Skeletal muscle tissue (tissue), 4 donors: ENCODE data around the gene ANKRD28. TPM values are rescaled to one million over a fixed set of nuclear protein-coding genes. Genes with fewer than 3 reads are reported as not detected.
"Not testable (repeated sequence)": the region's sequence is repeated elsewhere in the genome, so short reads cannot be mapped to it uniquely, and the experiment has no call there.

Experiments used
- H3K27ac ChIP-seq: one replicate; pipeline ENCODE4 v1.7.0; 2013; ENCODE audit warnings: mild to moderate bottlenecking, low read depth, low read length, inconsistent platforms
- H3K27me3 ChIP-seq, 3 donors: one replicate each; pipeline ENCODE4 v1.7.0; 2013; ENCODE audit warnings: low read length in 3 of 3; ENCODE audit not compliant: control insufficient read depth in 3 of 3, insufficient read depth in 3 of 3
- H3K36me3 ChIP-seq, 3 donors: one replicate each; pipeline ENCODE4 v1.7.0; 2013; ENCODE audit warnings: low read length in 3 of 3; ENCODE audit not compliant: control insufficient read depth in 3 of 3, insufficient read depth in 3 of 3
- H3K4me1 ChIP-seq, 3 donors: one replicate each; pipeline ENCODE4 v1.7.0; 2013; ENCODE audit warnings: low read length in 3 of 3, mild to moderate bottlenecking in 3 of 3; ENCODE audit not compliant: control insufficient read depth in 3 of 3, insufficient read depth in 3 of 3
- H3K4me3 ChIP-seq, 3 donors: one replicate each; pipeline ENCODE4 v1.7.0; 2013; ENCODE audit warnings: low read length in 3 of 3
- H3K9ac ChIP-seq, 3 donors: one replicate each; pipeline ENCODE4 v1.7.0; 2013; ENCODE audit warnings: low read length in 3 of 3, mild to moderate bottlenecking in 3 of 3, moderate library complexity in 2 of 3, low read depth in 1 of 3
- H3K9me3 ChIP-seq, 3 donors: one replicate each; pipeline ENCODE4 v1.7.0; 2013; ENCODE audit warnings: low read length in 3 of 3; ENCODE audit not compliant: control insufficient read depth in 3 of 3
- total RNA-seq: library from RNA; depleted of rRNA; stranded (reverse); fragments of >200 nt; gene quantifications from one replicate; pipeline ENCODE4 v1.2.3, GENCODE V29; 2014
- donor health status: Osteomylitis.

ANKRD28 gene
- total RNA-seq, 1 donor from 2014 or later: 43.8 TPM

- Histone ChIP-seq H3K36me3 (no peaks in the 10 kb centered on the region), H3K4me1 (no peaks in the 10 kb centered on the region), H3K9ac (no peak overlapping the region), H3K27ac (no peak overlapping the region), H3K9me3 (no peaks in the 10 kb centered on the region), H3K4me3 (no peak overlapping the region), H3K27me3 (no peaks in the 10 kb centered on the region)
Measured at GRCh38 chr3:15822281-15822680, 24.5 kb upstream of the ANKRD28 start.

- no peaks in the 10 kb centered on the region for H3K9me3 ChIP-seq
- no peak overlapping the region for H3K4me3 ChIP-seq
- no peaks in the 10 kb centered on the region for H3K36me3 ChIP-seq
- H3K9ac ChIP-seq: no peak overlapping the region
- no peaks in the 10 kb centered on the region for H3K27me3 ChIP-seq
- H3K27ac ChIP-seq: no peak overlapping the region
- H3K4me1 ChIP-seq: peaks cover 0 to 2% (median 0%) of the 10 kb centered on the region in 3 donors
Measured at GRCh38 chr3:15820911-15821310, 23.1 kb upstream of the ANKRD28 start.

- H3K4me3 ChIP-seq: no peak overlapping the region
- no peak overlapping the region for H3K9ac ChIP-seq
- no peaks in the 10 kb centered on the region for H3K36me3 ChIP-seq
- H3K27ac ChIP-seq: no peak overlapping the region
- no peaks in the 10 kb centered on the region for H3K27me3 ChIP-seq
- peaks cover 0 to 2% (median 0%) of the 10 kb centered on the region in 3 donors for H3K4me1 ChIP-seq
- H3K9me3 ChIP-seq: no peaks in the 10 kb centered on the region
Measured at GRCh38 chr3:15819576-15819975, 21.8 kb upstream of the ANKRD28 start.

GRCh38 chr3:15819043-15819442, 21.3 kb upstream of the ANKRD28 start:
- H3K4me1 ChIP-seq: peaks cover 0 to 2% (median 0%) of the 10 kb centered on the region in 3 donors
- no peak overlapping the region for H3K27ac ChIP-seq
- no peaks in the 10 kb centered on the region for H3K36me3 ChIP-seq

GRCh38 chr3:15815696-15816095, 17.9 kb upstream of the ANKRD28 start:
- Histone ChIP-seq H3K36me3 (no peaks in the 10 kb centered on the region), H3K9me3 (no peaks in the 10 kb centered on the region), H3K9ac (peak overlapping the region in 1 of 3 donors; percentile 29), H3K27ac (no peak overlapping the region), H3K27me3 (no peaks in the 10 kb centered on the region), H3K4me3 (no peak overlapping the region), H3K4me1 (peaks cover 0 to 3% (median 2%) of the 10 kb centered on the region in 3 donors)

More at GRCh38 chr3:15819043-15819442, 21.3 kb upstream of the ANKRD28 start:
- H3K9me3 ChIP-seq: no peaks in the 10 kb centered on the region
- H3K4me3 ChIP-seq: no peak overlapping the region
- H3K27me3 ChIP-seq: no peaks in the 10 kb centered on the region
- H3K9ac ChIP-seq: no peak overlapping the region

DNA sequence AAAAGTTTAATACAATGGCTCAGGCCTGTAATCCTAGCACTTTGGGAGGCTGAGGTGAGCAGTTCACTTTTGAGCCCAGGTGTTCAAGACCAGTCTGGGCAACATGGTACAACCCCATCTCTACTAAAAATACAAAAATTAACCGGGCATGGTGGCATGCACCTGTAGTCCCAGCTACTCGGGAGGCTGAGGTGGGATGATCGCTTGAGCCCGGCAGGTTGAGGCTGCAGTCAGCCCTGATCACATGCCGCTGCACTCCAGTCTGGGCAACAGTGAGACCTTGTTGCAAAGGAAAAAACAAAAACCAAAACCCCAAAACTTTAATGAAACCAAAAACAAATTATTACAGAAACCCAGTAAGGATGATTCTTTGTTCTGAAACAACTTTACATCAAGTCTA, 15.3 kb upstream of the ANKRD28 start:
- H3K36me3 ChIP-seq, H3K27ac ChIP-seq, H3K4me3 ChIP-seq, H3K27me3 ChIP-seq, H3K9me3 ChIP-seq, H3K9ac ChIP-seq, H3K4me1 ChIP-seq: not testable (repeated sequence)

- H3K4me1 ChIP-seq: peaks cover 2 to 3% (median 2%) of the 10 kb centered on the region in 3 donors
- H3K36me3 ChIP-seq: no peaks in the 10 kb centered on the region
- no peaks in the 10 kb centered on the region for H3K9me3 ChIP-seq
- H3K4me3 ChIP-seq: no peak overlapping the region
- no peaks in the 10 kb centered on the region for H3K27me3 ChIP-seq
- no peak overlapping the region for H3K27ac ChIP-seq
- H3K9ac ChIP-seq: no peak overlapping the region
Measured at GRCh38 chr3:15812183-15812582, 14.4 kb upstream of the ANKRD28 start.

DNA sequence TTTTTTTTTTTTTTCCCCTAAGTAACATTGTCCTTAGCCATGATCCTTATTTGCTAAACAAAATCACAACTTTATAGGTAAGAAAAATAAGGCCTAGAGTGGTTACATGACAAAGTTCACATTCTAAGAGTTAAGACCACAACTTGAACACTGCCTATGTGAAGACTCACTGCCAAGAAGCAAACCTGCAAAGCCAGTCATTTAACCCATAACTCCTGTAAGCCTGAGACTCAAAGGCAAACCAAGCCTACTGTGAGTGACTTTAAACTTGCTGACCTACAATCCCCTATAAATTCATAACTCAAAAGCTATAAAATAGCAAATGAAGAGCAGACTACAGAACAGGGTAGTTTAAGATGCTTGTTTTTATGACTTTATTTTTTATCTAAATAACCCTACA, 12.9 kb upstream of the ANKRD28 start:
- H3K27ac ChIP-seq: no peak overlapping the region
- no peaks in the 10 kb centered on the region for H3K9me3 ChIP-seq
- H3K27me3 ChIP-seq: no peaks in the 10 kb centered on the region
- no peaks in the 10 kb centered on the region for H3K36me3 ChIP-seq
- H3K4me3 ChIP-seq: no peak overlapping the region
- peaks cover 0 to 3% (median 2%) of the 10 kb centered on the region in 3 donors for H3K4me1 ChIP-seq
- H3K9ac ChIP-seq: no peak overlapping the region

DNA sequence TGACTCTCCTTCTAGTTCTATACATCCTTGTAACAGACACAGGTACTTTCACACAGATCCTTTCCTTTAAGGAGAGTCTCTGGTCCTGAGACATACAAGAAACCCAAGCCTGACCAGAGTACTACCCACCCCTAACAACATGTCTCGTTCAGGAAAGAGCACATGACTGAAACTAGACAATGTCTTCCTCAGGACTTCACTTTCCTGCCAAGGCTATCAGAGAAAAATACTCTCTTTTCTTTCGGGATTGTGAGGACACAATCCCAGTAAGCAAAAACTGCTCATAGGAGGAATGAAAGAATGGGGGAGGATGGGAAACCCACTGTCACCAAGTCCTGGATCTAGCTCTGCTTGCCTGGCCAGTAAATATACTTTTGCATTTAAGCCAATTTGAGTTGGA, 11.5 kb upstream of the ANKRD28 start:
- no peaks in the 10 kb centered on the region for H3K36me3 ChIP-seq
- no peak overlapping the region for H3K27ac ChIP-seq
- no peaks in the 10 kb centered on the region for H3K9me3 ChIP-seq
- H3K27me3 ChIP-seq: no peaks in the 10 kb centered on the region
- H3K9ac ChIP-seq: no peak overlapping the region
- no peak overlapping the region for H3K4me3 ChIP-seq
- peaks cover 0 to 8% (median 2%) of the 10 kb centered on the region in 3 donors for H3K4me1 ChIP-seq

DNA sequence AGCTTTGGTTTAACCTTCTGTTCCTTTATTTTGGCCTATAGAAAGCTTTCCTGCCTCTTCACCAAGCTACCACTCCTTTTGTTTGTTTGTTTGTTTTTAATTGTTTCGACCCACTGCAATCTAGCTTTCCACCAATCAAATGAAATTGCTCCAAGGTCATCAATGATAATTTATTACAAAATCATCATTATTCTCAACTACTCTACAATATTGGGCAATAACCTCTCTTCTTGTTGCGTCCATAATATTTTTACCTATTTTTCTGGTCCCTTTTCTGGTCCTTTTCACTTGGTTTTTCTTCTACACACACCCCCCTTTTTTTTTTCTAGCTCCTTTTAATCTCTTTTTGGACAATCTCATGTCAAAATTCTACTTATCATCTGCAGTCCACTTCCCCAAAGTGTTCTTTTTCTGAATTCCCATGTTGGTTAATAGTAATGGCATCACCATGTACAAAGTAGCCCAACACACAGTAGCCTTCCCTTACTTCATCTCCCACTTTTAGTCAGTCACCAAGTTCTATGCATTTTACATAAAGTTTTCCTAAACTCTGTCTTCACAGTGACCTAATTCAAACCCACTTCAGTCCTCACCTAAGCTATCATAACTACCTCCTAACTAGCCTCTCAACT, 11.0 kb upstream of the ANKRD28 start:
- H3K27ac ChIP-seq: no peak overlapping the region
- no peak overlapping the region for H3K9ac ChIP-seq
- no peaks in the 10 kb centered on the region for H3K36me3 ChIP-seq
- H3K4me3 ChIP-seq: no peak overlapping the region
- H3K27me3 ChIP-seq: no peaks in the 10 kb centered on the region
- peaks cover 0 to 8% (median 2%) of the 10 kb centered on the region in 3 donors for H3K4me1 ChIP-seq
- no peaks in the 10 kb centered on the region for H3K9me3 ChIP-seq
